ENCODE results near the gene SLC5A11. TPM values are rescaled to one million over a fixed set of nuclear protein-coding genes. Genes with fewer than 3 reads are reported as not detected.
A peak's percentile ranks its signal among the peaks of the same experiment; 100 is the strongest.

Gene SLC5A11, protein sequence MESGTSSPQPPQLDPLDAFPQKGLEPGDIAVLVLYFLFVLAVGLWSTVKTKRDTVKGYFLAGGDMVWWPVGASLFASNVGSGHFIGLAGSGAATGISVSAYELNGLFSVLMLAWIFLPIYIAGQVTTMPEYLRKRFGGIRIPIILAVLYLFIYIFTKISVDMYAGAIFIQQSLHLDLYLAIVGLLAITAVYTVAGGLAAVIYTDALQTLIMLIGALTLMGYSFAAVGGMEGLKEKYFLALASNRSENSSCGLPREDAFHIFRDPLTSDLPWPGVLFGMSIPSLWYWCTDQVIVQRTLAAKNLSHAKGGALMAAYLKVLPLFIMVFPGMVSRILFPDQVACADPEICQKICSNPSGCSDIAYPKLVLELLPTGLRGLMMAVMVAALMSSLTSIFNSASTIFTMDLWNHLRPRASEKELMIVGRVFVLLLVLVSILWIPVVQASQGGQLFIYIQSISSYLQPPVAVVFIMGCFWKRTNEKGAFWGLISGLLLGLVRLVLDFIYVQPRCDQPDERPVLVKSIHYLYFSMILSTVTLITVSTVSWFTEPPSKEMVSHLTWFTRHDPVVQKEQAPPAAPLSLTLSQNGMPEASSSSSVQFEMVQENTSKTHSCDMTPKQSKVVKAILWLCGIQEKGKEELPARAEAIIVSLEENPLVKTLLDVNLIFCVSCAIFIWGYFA
- total RNA-seq (under 1 TPM in 1 of 10 donors, not detected in 9; 0.12 TPM), polyA plus RNA-seq (under 1 TPM in 1 of 2 donors, not detected in 1; 0.06 TPM)
- long read RNA-seq, donor 1, result 0 reads
- long read RNA-seq, donor 2, result 0 reads
- long read RNA-seq, donor 3, partial matches to known transcripts, result 0 of 1 reads
- long read RNA-seq, donor 3, other reads (novel, unspliced or antisense), result 1 of 1 reads

DNA sequence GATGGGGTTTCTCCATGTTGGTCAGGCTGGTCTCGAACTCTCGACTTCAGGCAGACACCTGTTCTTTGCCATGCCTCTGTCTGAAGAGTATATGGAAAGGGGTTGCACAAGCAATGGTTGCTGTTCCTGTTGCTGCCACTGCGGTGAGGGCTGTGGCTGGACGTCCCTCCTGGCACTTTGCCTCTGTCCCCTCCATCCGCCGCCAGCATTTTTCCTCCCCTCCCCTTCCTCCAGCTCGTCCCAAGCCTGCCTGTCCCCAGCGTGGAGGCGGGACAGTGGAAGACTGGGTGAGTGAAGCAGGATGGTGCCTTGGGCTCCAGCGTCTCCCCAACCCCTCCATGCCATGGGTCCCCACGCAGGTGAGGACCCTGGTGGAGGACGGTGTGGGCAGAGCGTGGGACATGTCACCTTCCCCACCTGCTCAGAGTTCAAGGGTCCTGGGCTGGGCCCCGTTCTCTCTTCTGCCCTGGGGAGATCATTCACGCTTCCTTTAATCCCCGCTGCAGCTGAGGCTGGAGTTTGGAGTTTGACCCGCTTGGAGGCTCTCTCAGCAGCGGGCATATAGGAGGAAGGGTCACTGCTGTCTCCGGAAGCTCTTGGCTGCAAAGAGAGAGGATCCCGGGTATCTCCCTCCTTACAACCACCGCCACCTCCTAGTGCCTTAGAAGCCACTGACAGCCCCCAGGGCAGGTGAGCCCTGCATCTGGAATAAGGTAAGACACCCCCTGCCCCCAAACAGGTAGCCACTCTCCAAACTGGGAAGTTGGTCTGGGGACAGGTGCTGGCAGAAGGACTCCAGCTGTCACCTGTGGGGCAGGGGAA lies at the start of gene SLC5A11:
SLC5A11 (plus strand) TSS at position 238 of the 822 bp plus-strand sequence. CDS start 12,681 bp downstream, outside the sequence.
- Histone ChIP-seq H3K4me1 (no peaks in the 10 kb centered on the region), H3K9me3 (no peaks in the 10 kb centered on the region), H3K27ac (no peak within 1 kb of the TSS), H3K36me3 (no peaks in the 10 kb centered on the region), H3K27me3 (no peaks in the 10 kb centered on the region), H3K4me3 (no peak within 1 kb of the TSS)
- TF ChIP-seq, protein P1, sequence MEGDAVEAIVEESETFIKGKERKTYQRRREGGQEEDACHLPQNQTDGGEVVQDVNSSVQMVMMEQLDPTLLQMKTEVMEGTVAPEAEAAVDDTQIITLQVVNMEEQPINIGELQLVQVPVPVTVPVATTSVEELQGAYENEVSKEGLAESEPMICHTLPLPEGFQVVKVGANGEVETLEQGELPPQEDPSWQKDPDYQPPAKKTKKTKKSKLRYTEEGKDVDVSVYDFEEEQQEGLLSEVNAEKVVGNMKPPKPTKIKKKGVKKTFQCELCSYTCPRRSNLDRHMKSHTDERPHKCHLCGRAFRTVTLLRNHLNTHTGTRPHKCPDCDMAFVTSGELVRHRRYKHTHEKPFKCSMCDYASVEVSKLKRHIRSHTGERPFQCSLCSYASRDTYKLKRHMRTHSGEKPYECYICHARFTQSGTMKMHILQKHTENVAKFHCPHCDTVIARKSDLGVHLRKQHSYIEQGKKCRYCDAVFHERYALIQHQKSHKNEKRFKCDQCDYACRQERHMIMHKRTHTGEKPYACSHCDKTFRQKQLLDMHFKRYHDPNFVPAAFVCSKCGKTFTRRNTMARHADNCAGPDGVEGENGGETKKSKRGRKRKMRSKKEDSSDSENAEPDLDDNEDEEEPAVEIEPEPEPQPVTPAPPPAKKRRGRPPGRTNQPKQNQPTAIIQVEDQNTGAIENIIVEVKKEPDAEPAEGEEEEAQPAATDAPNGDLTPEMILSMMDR (IDR thresholded peaks at IDR 0.05), result no peak
- 67 to 68% methylated on average over 21 of the region's 21 CpGs for WGBS, 2 donors
- ATAC-seq (no peak), DNase-seq (no peak)
- intact Hi-C loops (cut with DNase I), result no loop called here

DNA sequence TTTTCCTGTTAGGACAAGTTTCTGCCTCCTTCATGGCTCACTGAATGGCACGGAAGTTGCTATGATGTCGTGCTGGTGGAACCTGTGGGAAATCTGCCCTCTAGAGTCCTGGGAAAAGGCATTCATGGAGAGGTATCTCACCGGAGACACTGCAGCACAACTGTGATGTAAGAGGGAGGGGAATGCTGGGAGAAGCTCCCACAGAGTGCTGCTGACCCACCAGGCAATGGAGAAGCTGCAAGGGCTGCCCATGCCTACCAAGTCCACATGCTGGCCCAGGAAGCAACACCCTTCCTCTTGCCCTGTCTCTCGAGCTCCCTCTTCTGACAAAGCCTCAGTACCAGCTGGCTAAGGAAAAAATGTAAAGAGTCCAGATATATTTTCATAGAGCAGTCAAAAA lies 45.2 kb upstream of the SLC5A11 start:
- no peaks in the 10 kb centered on the region for H3K27me3 ChIP-seq
- DNase-seq, result no peak
- H3K4me3 ChIP-seq, result no peak overlapping the region
- peak in 6 of 8 donors; percentile 37 to 62 (median 50) for ATAC-seq
- peaks cover 6 to 100% (median 92%) of the 10 kb centered on the region in 9 donors for H3K36me3 ChIP-seq
- TF ChIP-seq, protein P1 (IDR thresholded peaks at IDR 0.05), result peak in 7 of 9 donors; percentile 11 to 40 (median 31)
- H3K4me1 ChIP-seq, result no peaks in the 10 kb centered on the region
- no peaks in the 10 kb centered on the region for H3K9me3 ChIP-seq
- H3K27ac ChIP-seq, result no peak overlapping the region
- 68 to 73% methylated on average over 4 of the region's 4 CpGs for WGBS, 2 donors
- intact Hi-C loops (cut with DNase I), result loop anchor here in 8 of 10 donors (5.0 to 10.0 kb wide), 4 partner anchors 226 to 236 kb away; no protein-coding TSS in a partner anchor

DNA sequence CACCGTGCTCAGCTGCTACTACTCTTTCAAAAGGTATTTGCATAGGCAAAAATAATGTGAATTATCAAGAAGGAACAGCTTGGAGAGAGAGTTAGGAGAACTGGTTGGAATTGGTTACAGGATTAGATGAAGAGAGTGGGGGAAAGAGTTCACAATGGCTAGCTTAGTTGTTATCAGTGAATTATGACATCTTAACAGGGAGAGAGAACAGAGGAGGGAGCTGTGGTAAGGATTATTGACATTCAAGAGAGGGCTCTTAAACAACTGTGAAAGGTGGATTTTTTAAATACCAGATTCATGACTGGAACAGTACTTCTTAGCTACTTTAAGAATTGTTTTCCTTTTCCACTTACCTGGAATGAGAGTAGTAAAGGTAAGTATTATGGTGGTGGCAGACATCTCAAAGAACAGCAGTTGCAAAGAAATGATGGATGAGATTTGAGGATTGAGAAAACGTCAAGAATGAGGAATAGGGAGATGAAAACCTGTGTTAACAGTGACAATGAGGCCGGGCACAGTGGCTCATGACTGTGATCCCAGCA lies 43.9 kb upstream of the SLC5A11 start:
- DNase-seq, result no peak
- no peaks in the 10 kb centered on the region for H3K9me3 ChIP-seq
- peaks cover 4 to 100% (median 92%) of the 10 kb centered on the region in 9 donors for H3K36me3 ChIP-seq
- H3K27me3 ChIP-seq, result no peaks in the 10 kb centered on the region
- WGBS, 2 donors, result 71 to 86% methylated on average over 3 of the region's 3 CpGs
- intact Hi-C loops (cut with DNase I), result loop anchor here in 8 of 10 donors (5.0 to 10.0 kb wide), 4 partner anchors 227 to 237 kb away; no protein-coding TSS in a partner anchor
- no peak overlapping the region for H3K4me3 ChIP-seq
- ATAC-seq, result no peak
- TF ChIP-seq, protein P1 (IDR thresholded peaks at IDR 0.05), result no peak
- no peak overlapping the region for H3K27ac ChIP-seq
- H3K4me1 ChIP-seq, result no peaks in the 10 kb centered on the region

Data from heart right ventricle (tissue), 16 donors.